ENCODE data around the gene PAK4. TPM values are rescaled to one million over a fixed set of nuclear protein-coding genes. Genes with fewer than 3 reads are reported as not detected.

Gene PAK4
- total and polyA plus RNA-seq, 2 of the 8 experiments (the other 6 are each of a cell fraction or from before 2014, with no cell fraction given) = 50.7 to 64.4 TPM

DNA sequence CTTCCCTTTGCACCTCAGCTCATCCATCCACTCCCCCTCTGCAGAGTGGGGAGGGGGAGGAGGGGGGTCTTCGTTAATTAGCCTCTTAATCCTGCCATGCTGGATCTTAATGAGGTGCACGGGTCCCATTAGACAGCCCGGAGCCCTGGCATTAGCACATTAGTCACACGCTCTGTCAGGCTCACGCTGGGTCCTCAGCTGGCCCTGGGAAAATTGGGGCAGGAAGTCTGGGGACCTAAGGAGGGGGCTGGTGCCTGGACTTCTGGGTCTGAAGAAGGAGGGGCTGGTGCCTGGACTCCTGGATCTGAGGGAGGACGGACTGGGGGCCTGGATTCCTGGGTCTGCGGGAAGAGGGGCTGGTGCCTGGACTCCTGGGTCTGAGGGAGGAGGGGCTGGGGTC lies 70.7 kb downstream of the PAK4 start:
- CTCF ChIA-PET (ENCODE audit: partially characterized antibody) = interaction anchor here (0.5 to 7.1 kb wide), 8 partner anchors 9 to 134 kb away, joined by 3 to 53 read pairs (median 8); no protein-coding TSS in a partner anchor
- H3K14ac ChIP-seq (ENCODE audit: insufficient read length) = no peak overlapping the region
- no peak overlapping the region for H2BK120ac ChIP-seq (replicated peaks; ENCODE audit: low read depth, low read length)
- H2BK5ac ChIP-seq (ENCODE audit: low read depth, low read length) = no peak overlapping the region
- TF ChIP-seq HDAC6 (IDR thresholded peaks at IDR 0.05; ENCODE audit: low read depth, low read length) (no peak), CHD1 (IDR thresholded peaks at IDR 0.05; ENCODE audit: low read depth, low read length) (no peak), TEAD4 (IDR thresholded peaks at IDR 0.05; ENCODE audit: low read depth, low read length) (no peak)
- H3K23ac ChIP-seq (ENCODE audit: insufficient read length) = no peak overlapping the region
- FAIRE-seq (no peak), DNase-seq (ENCODE audit: low read depth in 1 of 2, low spot score in 2 of 2) (peak in 1 of 2 experiments; percentile 58)
- no peak overlapping the region for H3K9ac ChIP-seq (replicated peaks in 1 of 4; ENCODE audit: extremely low read depth in 1 of 4, low read depth in 3 of 4, low read length in 3 of 4)
- no peaks in the 10 kb centered on the region for H3K79me1 ChIP-seq (ENCODE audit: low read depth, low read length)
- H3K4ac ChIP-seq (replicated peaks; ENCODE audit: insufficient read length, low read depth, low read length) = no peak overlapping the region
- H3K4me1 ChIP-seq (replicated peaks in 1 of 4; ENCODE audit: control insufficient read depth in 3 of 4, insufficient read depth in 4 of 4, low read length in 3 of 4) = peaks cover 0 to 9% (median 8%) of the 10 kb centered on the region in 4 experiments; a peak in 6 of 7 replicates
- POLR2A ChIA-PET (ENCODE audit: partially characterized antibody) = interaction anchor here (1.0 to 1.7 kb wide), 5 partner anchors 9 to 239 kb away, joined by 3 to 6 read pairs (median 4); partner anchors contain the start of gene RPS16
- no peaks in the 10 kb centered on the region for H3K9me3 ChIP-seq (ENCODE audit: insufficient read depth in 2 of 2, low read depth in 1 of 2, low read length in 1 of 2)
- H3K4me3 ChIP-seq (ENCODE audit: extremely low read depth in 1 of 4, insufficient read depth in 2 of 4, low read depth in 3 of 4, low read length in 4 of 4) = peak overlapping the region in 1 of 4 experiments; percentile 62; a peak in 2 of 8 replicates
- H2BK20ac ChIP-seq (ENCODE audit: low read length) = no peak overlapping the region
- H3K36me3 ChIP-seq (ENCODE audit: control insufficient read depth in 2 of 4, insufficient read depth in 4 of 4, low read length in 3 of 4) = no peaks in the 10 kb centered on the region
- peak overlapping the region; percentile 5; the same call in 1 of the 2 replicates for H4K8ac ChIP-seq (ENCODE audit: extremely low read depth, insufficient read depth, low read length)
- peak overlapping the region; percentile 81; the same call in 1 of the 2 replicates for H2BK15ac ChIP-seq (ENCODE audit: low read length)
- H4K20me1 ChIP-seq (replicated peaks in 1 of 2; ENCODE audit: control insufficient read depth in 1 of 2, insufficient read depth in 2 of 2, low read length in 2 of 2) = peaks cover 0 to 2% of the 10 kb centered on the region in 2 experiments
- WGBS, 2 experiments (ENCODE audit: extremely low coverage in 1 of 2, insufficient coverage in 1 of 2, insufficient read length in 1 of 2, insufficient replicate concordance in 2 of 2, low coverage in 1 of 2, low lambda C conversion rate in 2 of 2, missing lambda C conversion rate in 1 of 2) = 55% methylated on average over 4 of the region's 7 CpGs; no CpG with 5 or more reads in 1 of the 2 experiments
- H2AFZ ChIP-seq (ENCODE audit: low read length) = 0 out of 2 replicates have a peak overlapping the region, but pooled peaks have one; percentile 23
- H3K18ac ChIP-seq (ENCODE audit: extremely low read depth, low read length) = no peak overlapping the region
- no peak overlapping the region for H3K27ac ChIP-seq (ENCODE audit: low read depth, low read length)
- peak overlapping the region; percentile 10 for H4K91ac ChIP-seq (replicated peaks; ENCODE audit: insufficient read length, low read length)
- H3K4me2 ChIP-seq (ENCODE audit: insufficient read depth in 1 of 2, low read depth in 2 of 2, low read length in 2 of 2) = peak overlapping the region; percentile 43 to 85
- no peak overlapping the region for H2BK12ac ChIP-seq (ENCODE audit: low read depth, low read length)
- H2AK5ac ChIP-seq (ENCODE audit: low read depth, low read length) = no peak overlapping the region
- H3K23me2 ChIP-seq (ENCODE audit: low read depth, low read length) = peaks cover 8% of the 10 kb centered on the region; the same call in 1 of the 2 replicates
- no peaks in the 10 kb centered on the region for H3K79me2 ChIP-seq (ENCODE audit: control insufficient read depth in 1 of 2, insufficient read depth in 2 of 2, low read length in 2 of 2)
- H3K56ac ChIP-seq (replicated peaks; ENCODE audit: insufficient read length, low read depth, low read length) = no peak overlapping the region
- H3K27me3 ChIP-seq (replicated peaks in 1 of 4; ENCODE audit: control insufficient read depth in 3 of 4, extremely low read depth in 1 of 4, insufficient read depth in 3 of 4, low read length in 3 of 4) = peaks cover 11 to 28% (median 21%) of the 10 kb centered on the region in 4 experiments
- H4K5ac ChIP-seq (ENCODE audit: insufficient read length, low read depth, low read length) = no peak overlapping the region
